CD4-positive, alpha-beta T cell treated with Interleukin-21 for 1 hour (primary cell): Measurements from ENCODE around the gene CD69.
"Not testable (repeated sequence)": the region's sequence is repeated elsewhere in the genome, so short reads cannot be mapped to it uniquely, and the experiment has no call there.

Experiments
- DNase-seq: peaks from one replicate; pipeline ENCODE4 v3.0.0-alpha.2; 2020

The CD69 gene

GRCh38 chr12:9745199-9745598, 15.5 kb downstream of the CD69 start:
- DNase-seq = no peak

- peak; percentile 60 for DNase-seq
Measured at GRCh38 chr12:9742661-9743060, 18.0 kb downstream of the CD69 start.

GRCh38 chr12:9741726-9742125, 19.0 kb downstream of the CD69 start:
- DNase-seq = peak; percentile 89

- peak; percentile 60 for DNase-seq
Measured at GRCh38 chr12:9740106-9740750, 20.5 kb downstream of the CD69 start.

GRCh38 chr12:9739404-9740105, 21.1 kb downstream of the CD69 start:
- DNase-seq = not testable (repeated sequence)

GRCh38 chr12:9738905-9739304, 21.8 kb downstream of the CD69 start:
- not testable (repeated sequence) for DNase-seq

GRCh38 chr12:9736936-9737705, 23.6 kb downstream of the CD69 start:
- peak; percentile 56 for DNase-seq

GRCh38 chr12:9735601-9736000, 25.1 kb downstream of the CD69 start:
- no peak for DNase-seq

GRCh38 chr12:9732921-9733461, 27.7 kb downstream of the CD69 start, which contains the start of gene CLECL1:
TSS of gene CLECL1 (minus strand) at chr12:9733097.
- DNase-seq = peak; percentile 37

- DNase-seq = no peak
Measured at GRCh38 chr12:9731797-9732196, 28.9 kb downstream of the CD69 start.

- no peak for DNase-seq
Measured at GRCh38 chr12:9731393-9731792, 29.3 kb downstream of the CD69 start.

- DNase-seq = no peak
Measured at GRCh38 chr12:9730591-9730990, 30.1 kb downstream of the CD69 start.

- DNase-seq = no peak
Measured at GRCh38 chr12:9730011-9730410, 30.7 kb downstream of the CD69 start.

GRCh38 chr12:9729082-9729481, 31.6 kb downstream of the CD69 start:
- no peak for DNase-seq

- DNase-seq = no peak
Measured at GRCh38 chr12:9727813-9728212, 32.9 kb downstream of the CD69 start.

GRCh38 chr12:9725213-9725870, 35.4 kb downstream of the CD69 start:
- no peak for DNase-seq

- DNase-seq = no peak
Measured at GRCh38 chr12:9724023-9724422, 36.7 kb downstream of the CD69 start.

GRCh38 chr12:9721394-9722092, 39.2 kb downstream of the CD69 start:
- DNase-seq = no peak

- DNase-seq = no peak
Measured at GRCh38 chr12:9719790-9720189, 40.9 kb downstream of the CD69 start.

GRCh38 chr12:9718968-9719367, 41.7 kb downstream of the CD69 start:
- no peak for DNase-seq

- no peak for DNase-seq
Measured at GRCh38 chr12:9717070-9717925, 43.4 kb downstream of the CD69 start.
